Lower lobe of right lung (tissue), 2 donors: ENCODE data around the gene USP31. TPM values are rescaled to one million over a fixed set of nuclear protein-coding genes. Genes with fewer than 3 reads are reported as not detected.

ENCODE experiments used
- ATAC-seq, 2 donors: fragments of 200-7000 bp; cut with Tn5 transposase; one replicate each; pipeline ENCODE4 v1.9.1; 2020 to 2022; ENCODE audit warnings: mild to moderate bottlenecking in 2 of 2, moderate library complexity in 2 of 2
- DNase-seq: peaks from one replicate; pipeline ENCODE4 v3.0.0-alpha.2; 2020
- H3K27ac ChIP-seq: fragments of 200-600 bp; one replicate; pipeline ENCODE4 v1.8.0; 2022
- H3K27me3 ChIP-seq: fragments of 200-600 bp; one replicate; pipeline ENCODE4 v1.8.0; 2022; ENCODE audit warnings: low read depth
- H3K36me3 ChIP-seq: fragments of 200-600 bp; one replicate; pipeline ENCODE4 v1.8.0; 2022; ENCODE audit warnings: mild to moderate bottlenecking
- H3K4me1 ChIP-seq: fragments of 200-600 bp; one replicate; pipeline ENCODE4 v1.8.0; 2022
- H3K4me3 ChIP-seq: fragments of 200-600 bp; one replicate; pipeline ENCODE4 v1.8.0; 2022; ENCODE audit warnings: mild to moderate bottlenecking
- H3K9me3 ChIP-seq: fragments of 200-600 bp; one replicate; pipeline ENCODE4 v1.8.0; 2022
- CTCF ChIP-seq: fragments of 200-600 bp; IDR thresholded peaks from one replicate; pipeline ENCODE4 v1.8.0; 2022; ENCODE audit warnings: antibody characterized with exemption, mild to moderate bottlenecking
- intact Hi-C: fragments of 100-400 bp; cut with DNase I; formaldehyde crosslinking; loops from one replicate; pipeline ENCODE4 v1.11.0; 2022
- total RNA-seq: library from RNA; stranded (reverse); fragmentation: NEBNext Ultra II Directional; extraction: Animal tissue kit (Norgen Biotek cat#: 25700); gene quantifications from one replicate; pipeline ENCODE4 v1.2.1, GENCODE V29; 2021
- donor health status: DM: no; HTN: yes; CAD: no; lungs with severe emphysema.

Gene USP31
- total RNA-seq, 1 donor from 2014 or later: 13.1 TPM

GRCh38 chr16:23068079-23068736, 81.0 kb downstream of the USP31 start:
- peaks cover 52% of the 10 kb centered on the region for H3K36me3 ChIP-seq
- H3K4me3 ChIP-seq: no peak overlapping the region
- intact Hi-C loops: no loop called here
- peaks cover 13% of the 10 kb centered on the region for H3K4me1 ChIP-seq
- DNase-seq (no peak), ATAC-seq (no peak)
- no peaks in the 10 kb centered on the region for H3K27me3 ChIP-seq
- no peak for TF ChIP-seq CTCF
- H3K27ac ChIP-seq: no peak overlapping the region
- no peaks in the 10 kb centered on the region for H3K9me3 ChIP-seq

DNA sequence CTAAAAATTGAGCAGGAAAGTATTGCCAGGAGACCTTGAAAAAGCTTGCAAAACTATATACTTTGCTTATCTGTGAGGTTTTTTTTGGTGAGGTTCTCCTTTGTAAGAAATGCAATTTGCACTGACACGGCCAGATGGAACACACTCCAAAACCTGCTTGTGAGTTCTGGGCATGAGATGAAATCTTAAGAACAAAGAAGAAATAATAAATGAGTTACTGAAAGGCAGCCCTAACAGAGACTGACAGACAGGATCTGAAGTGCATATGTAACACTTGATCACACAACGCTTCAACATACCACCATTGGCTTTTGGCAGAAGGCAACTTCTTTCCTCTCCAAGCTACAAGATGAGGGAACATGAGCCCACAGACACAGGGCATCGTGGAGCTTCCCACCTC, 82.6 kb downstream of the USP31 start:
- H3K36me3 ChIP-seq: peaks cover 39% of the 10 kb centered on the region
- H3K27ac ChIP-seq: no peak overlapping the region
- no peaks in the 10 kb centered on the region for H3K9me3 ChIP-seq
- intact Hi-C loops: no loop called here
- no peaks in the 10 kb centered on the region for H3K27me3 ChIP-seq
- DNase-seq (no peak), ATAC-seq (no peak)
- H3K4me3 ChIP-seq: no peak overlapping the region
- peaks cover 4% of the 10 kb centered on the region for H3K4me1 ChIP-seq
- TF ChIP-seq CTCF: no peak

DNA sequence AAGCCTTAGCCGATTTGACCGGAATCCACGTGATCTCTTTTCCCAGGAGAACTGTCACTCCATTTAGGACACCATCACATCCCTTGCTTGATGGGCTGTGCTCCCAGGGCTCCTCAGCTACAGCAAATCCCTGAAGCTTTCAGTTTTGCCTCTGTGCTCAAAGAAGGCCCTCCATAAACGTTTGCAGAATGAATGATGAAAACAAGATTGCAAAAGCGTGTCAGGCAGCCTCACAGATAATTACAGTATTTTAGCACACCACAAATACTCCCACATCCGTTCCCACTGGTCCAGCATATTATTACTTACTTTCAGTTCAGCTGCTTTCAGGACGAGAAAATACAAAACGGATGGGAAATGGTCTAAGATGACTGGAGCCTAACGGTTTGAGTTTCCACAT, 84.6 kb downstream of the USP31 start:
- no peak for TF ChIP-seq CTCF
- Histone ChIP-seq H3K9me3 (no peaks in the 10 kb centered on the region), H3K36me3 (peaks cover 19% of the 10 kb centered on the region), H3K27ac (no peak overlapping the region), H3K4me3 (no peak overlapping the region), H3K4me1 (no peaks in the 10 kb centered on the region), H3K27me3 (no peaks in the 10 kb centered on the region)
- intact Hi-C loops: no loop called here
- ATAC-seq (no peak), DNase-seq (no peak)

GRCh38 chr16:23062524-23062923, 86.7 kb downstream of the USP31 start:
- no peaks in the 10 kb centered on the region for H3K4me1 ChIP-seq
- H3K27ac ChIP-seq: no peak overlapping the region
- intact Hi-C loops: no loop called here
- no peaks in the 10 kb centered on the region for H3K36me3 ChIP-seq
- DNase-seq (no peak), ATAC-seq (no peak)
- H3K4me3 ChIP-seq: no peak overlapping the region
- no peak for TF ChIP-seq CTCF
- H3K27me3 ChIP-seq: no peaks in the 10 kb centered on the region
- H3K9me3 ChIP-seq: no peaks in the 10 kb centered on the region

DNA sequence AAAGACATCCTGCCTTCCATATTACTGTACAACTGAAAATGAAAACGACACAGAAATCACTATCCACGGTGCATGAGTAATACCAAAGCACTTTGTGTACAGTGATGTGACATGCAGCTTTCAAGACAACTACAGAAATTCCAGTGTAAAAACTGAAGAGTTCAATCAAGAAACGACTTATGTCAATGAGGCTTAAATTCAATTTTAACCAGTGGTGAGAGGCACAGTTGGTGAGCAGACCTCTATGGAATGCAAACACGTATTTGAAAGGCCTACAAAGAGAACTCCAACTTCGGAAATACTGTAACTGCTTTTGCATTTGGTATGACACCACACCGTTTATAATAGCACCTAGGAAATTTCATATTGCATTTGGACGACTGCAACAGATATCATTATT, 87.6 kb downstream of the USP31 start:
- DNase-seq (no peak), ATAC-seq (no peak)
- no peaks in the 10 kb centered on the region for H3K27me3 ChIP-seq
- no peaks in the 10 kb centered on the region for H3K36me3 ChIP-seq
- intact Hi-C loops: no loop called here
- TF ChIP-seq CTCF: no peak
- H3K9me3 ChIP-seq: no peaks in the 10 kb centered on the region
- H3K4me3 ChIP-seq: no peak overlapping the region
- no peaks in the 10 kb centered on the region for H3K4me1 ChIP-seq
- H3K27ac ChIP-seq: no peak overlapping the region
